ENCODE measurements around the gene SATB1.

GRCh38 chr3:18386274-18386890, 38.8 kb downstream of the SATB1 start:
- TF ChIP-seq, protein P1, sequence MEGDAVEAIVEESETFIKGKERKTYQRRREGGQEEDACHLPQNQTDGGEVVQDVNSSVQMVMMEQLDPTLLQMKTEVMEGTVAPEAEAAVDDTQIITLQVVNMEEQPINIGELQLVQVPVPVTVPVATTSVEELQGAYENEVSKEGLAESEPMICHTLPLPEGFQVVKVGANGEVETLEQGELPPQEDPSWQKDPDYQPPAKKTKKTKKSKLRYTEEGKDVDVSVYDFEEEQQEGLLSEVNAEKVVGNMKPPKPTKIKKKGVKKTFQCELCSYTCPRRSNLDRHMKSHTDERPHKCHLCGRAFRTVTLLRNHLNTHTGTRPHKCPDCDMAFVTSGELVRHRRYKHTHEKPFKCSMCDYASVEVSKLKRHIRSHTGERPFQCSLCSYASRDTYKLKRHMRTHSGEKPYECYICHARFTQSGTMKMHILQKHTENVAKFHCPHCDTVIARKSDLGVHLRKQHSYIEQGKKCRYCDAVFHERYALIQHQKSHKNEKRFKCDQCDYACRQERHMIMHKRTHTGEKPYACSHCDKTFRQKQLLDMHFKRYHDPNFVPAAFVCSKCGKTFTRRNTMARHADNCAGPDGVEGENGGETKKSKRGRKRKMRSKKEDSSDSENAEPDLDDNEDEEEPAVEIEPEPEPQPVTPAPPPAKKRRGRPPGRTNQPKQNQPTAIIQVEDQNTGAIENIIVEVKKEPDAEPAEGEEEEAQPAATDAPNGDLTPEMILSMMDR (IDR thresholded peaks at IDR 0.05; ENCODE audit: low read depth, low read length), result no peak
- no peak for TF ChIP-seq POLR2A (IDR thresholded peaks at IDR 0.05; ENCODE audit: extremely low read depth, insufficient read length)

Measured in NB4 (cell line).